Panc1 (cell line): ENCODE results near the gene NOL4L. TPM values are rescaled to one million over a fixed set of nuclear protein-coding genes. Genes with fewer than 3 reads are reported as not detected.

ENCODE experiments used
- ATAC-seq: fragments of 200-7000 bp; cut with Tn5 transposase; 2 replicates; pipeline ENCODE4 v1.9.1; 2020; ENCODE audit warnings: mild to moderate bottlenecking, moderate library complexity
- BruUV-seq: library from RNA; stranded (reverse); fragments of 400-500 nt; replicated peaks from 2 replicates; lab custom pipeline; 2021; lab: Mats Ljungman, UMichigan
- CTCF ChIA-PET: fragments of 300-600 bp; sonication (Branson Sonifier 250); formaldehyde crosslinking; loops from one replicate; lab custom pipeline; 2022; ENCODE audit warnings: antibody characterized with exemption; lab: Charles Lee
- POLR2A ChIA-PET: fragments of 300-600 bp; sonication (Branson Sonifier 250); formaldehyde crosslinking; loops from one replicate; lab custom pipeline; 2022; ENCODE audit warnings: antibody characterized with exemption; lab: Charles Lee
- DNase-seq: peaks from one replicate; pipeline ENCODE4 v3.0.0-alpha.2; 2010; ENCODE audit warnings: low read depth, low spot score
- H3K27ac ChIP-seq: 2 replicates; pipeline ENCODE4 v1.5.1; 2011; ENCODE audit warnings: mild to moderate bottlenecking, low read length, inconsistent platforms
- H3K27me3 ChIP-seq: fragments of 200-500 bp; sonication (Bioruptor generic); 2 replicates; pipeline ENCODE4 v1.6.0; 2014; ENCODE audit warnings: low read length, inconsistent platforms; ENCODE audit not compliant: control insufficient read depth, insufficient read depth
- H3K36me3 ChIP-seq: fragments of 200-500 bp; sonication (Bioruptor generic); 2 replicates; pipeline ENCODE4 v1.5.1; 2014; ENCODE audit warnings: inconsistent platforms, mild to moderate bottlenecking, low read length, moderate library complexity; ENCODE audit not compliant: control insufficient read depth, insufficient read depth
- H3K4me1 ChIP-seq: 2 replicates; pipeline ENCODE4 v1.5.1; 2011; ENCODE audit warnings: inconsistent platforms, mild to moderate bottlenecking, low read length, moderate library complexity; ENCODE audit not compliant: control insufficient read depth, insufficient read depth
- H3K4me3 ChIP-seq, 2 experiments: 2 replicates each; pipeline ENCODE4 v1.5.1; 2011 to 2012; ENCODE audit warnings: low read depth in 2 of 2, low read length in 2 of 2, mild to moderate bottlenecking in 2 of 2, inconsistent platforms in 1 of 2, moderate library complexity in 1 of 2
- H3K9me3 ChIP-seq: fragments of 200-500 bp; sonication (Bioruptor generic); 2 replicates; pipeline ENCODE4 v1.5.1; 2014; ENCODE audit warnings: low read depth, mild to moderate bottlenecking, inconsistent platforms, low read length, moderate library complexity; ENCODE audit not compliant: control insufficient read depth, insufficient read depth
- POLR2AphosphoS5 ChIP-seq: IDR thresholded peaks from 2 replicates; pipeline ENCODE4 v1.6.1; 2012; ENCODE audit warnings: mild to moderate bottlenecking, low read depth, low read length, moderate library complexity
- SIN3A ChIP-seq: IDR thresholded peaks from 2 replicates; pipeline ENCODE4 v1.6.1; 2012; ENCODE audit warnings: low read depth, mild to moderate bottlenecking, low read length, moderate library complexity, borderline replicate concordance; ENCODE audit not compliant: insufficient read depth
- TCF7L2 ChIP-seq: IDR thresholded peaks from 2 replicates; pipeline ENCODE4 v1.6.1; 2011; ENCODE audit warnings: mild to moderate bottlenecking, low read depth, low read length, inconsistent platforms
- in situ Hi-C: cut with HindIII; loops from 2 replicates; pipeline ENCODE4 v1.10.0; 2016; ENCODE audit warnings: low sequenced_read_pairs, low pct_unique_long_range_greater_than_20kb
- intact Hi-C: fragments of 100-400 bp; cut with micrococcal nuclease; formaldehyde crosslinking; loops from one replicate; pipeline ENCODE4 v1.10.0; 2022; ENCODE audit not compliant: unreplicated experiment
- total RNA-seq: library from RNA; stranded (reverse); gene quantifications from one replicate; pipeline ENCODE4 v1.2.1, GENCODE V29; 2021; ENCODE audit not compliant: unreplicated experiment
- TF ChIP-seq, protein P1 (sequence below), 2 experiments: IDR thresholded peaks; 2 replicates each; pipeline ENCODE4 v1.6.1; 2011 to 2012; ENCODE audit warnings: low read depth in 2 of 2, control low read depth in 1 of 2, low read length in 1 of 2, mild to moderate bottlenecking in 1 of 2, moderate library complexity in 1 of 2; ENCODE audit not compliant: insufficient read depth in 1 of 2
- TF ChIP-seq, protein P2 (sequence below): fragments of 450-650 bp; IDR thresholded peaks from 2 replicates; pipeline ENCODE4 v1.5.1; 2017; ENCODE audit warnings: mild to moderate bottlenecking

The NOL4L gene
- total RNA-seq, 1 experiment from 2014 or later: 21.6 TPM

DNA sequence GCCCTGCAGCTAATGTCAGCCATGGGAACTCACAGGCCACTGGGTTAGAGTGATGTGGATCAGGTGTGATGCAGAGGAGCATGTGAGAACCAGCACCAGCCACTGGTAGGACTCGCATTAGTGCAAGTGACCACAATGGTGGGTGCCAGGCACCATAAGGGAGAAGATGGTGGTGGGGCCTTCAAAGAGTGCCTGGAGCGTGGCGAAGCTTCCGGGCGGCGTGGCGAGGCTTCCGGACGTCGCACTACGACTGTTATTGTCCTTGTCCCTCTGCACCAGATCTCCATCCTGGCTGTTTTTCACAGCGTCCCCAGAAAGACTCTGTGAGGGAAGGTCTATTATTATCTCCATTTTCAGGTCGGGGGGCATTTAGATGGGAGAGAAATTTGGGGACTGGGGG lies 44.7 kb upstream of the NOL4L start:
- in situ Hi-C loops: no loop called here
- Histone ChIP-seq H3K4me1 (peaks cover 8% of the 10 kb centered on the region), H3K36me3 (no peaks in the 10 kb centered on the region), H3K27ac (no peak overlapping the region), H3K9me3 (no peaks in the 10 kb centered on the region), H3K27me3 (no peaks in the 10 kb centered on the region), H3K4me3 (no peak overlapping the region)
- BruUV-seq: no TSS peak
- ChIA-PET POLR2A (no interaction called here), CTCF (no interaction called here)
- TF ChIP-seq SIN3A (no peak), POLR2AphosphoS5 (no peak), TCF7L2 (no peak)
- TF ChIP-seq, protein P1, sequence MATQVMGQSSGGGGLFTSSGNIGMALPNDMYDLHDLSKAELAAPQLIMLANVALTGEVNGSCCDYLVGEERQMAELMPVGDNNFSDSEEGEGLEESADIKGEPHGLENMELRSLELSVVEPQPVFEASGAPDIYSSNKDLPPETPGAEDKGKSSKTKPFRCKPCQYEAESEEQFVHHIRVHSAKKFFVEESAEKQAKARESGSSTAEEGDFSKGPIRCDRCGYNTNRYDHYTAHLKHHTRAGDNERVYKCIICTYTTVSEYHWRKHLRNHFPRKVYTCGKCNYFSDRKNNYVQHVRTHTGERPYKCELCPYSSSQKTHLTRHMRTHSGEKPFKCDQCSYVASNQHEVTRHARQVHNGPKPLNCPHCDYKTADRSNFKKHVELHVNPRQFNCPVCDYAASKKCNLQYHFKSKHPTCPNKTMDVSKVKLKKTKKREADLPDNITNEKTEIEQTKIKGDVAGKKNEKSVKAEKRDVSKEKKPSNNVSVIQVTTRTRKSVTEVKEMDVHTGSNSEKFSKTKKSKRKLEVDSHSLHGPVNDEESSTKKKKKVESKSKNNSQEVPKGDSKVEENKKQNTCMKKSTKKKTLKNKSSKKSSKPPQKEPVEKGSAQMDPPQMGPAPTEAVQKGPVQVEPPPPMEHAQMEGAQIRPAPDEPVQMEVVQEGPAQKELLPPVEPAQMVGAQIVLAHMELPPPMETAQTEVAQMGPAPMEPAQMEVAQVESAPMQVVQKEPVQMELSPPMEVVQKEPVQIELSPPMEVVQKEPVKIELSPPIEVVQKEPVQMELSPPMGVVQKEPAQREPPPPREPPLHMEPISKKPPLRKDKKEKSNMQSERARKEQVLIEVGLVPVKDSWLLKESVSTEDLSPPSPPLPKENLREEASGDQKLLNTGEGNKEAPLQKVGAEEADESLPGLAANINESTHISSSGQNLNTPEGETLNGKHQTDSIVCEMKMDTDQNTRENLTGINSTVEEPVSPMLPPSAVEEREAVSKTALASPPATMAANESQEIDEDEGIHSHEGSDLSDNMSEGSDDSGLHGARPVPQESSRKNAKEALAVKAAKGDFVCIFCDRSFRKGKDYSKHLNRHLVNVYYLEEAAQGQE (IDR thresholded peaks at IDR 0.05; ENCODE audit: insufficient read depth in 1 of 2, low read depth in 2 of 2, low read length in 1 of 2): no peak
- TF ChIP-seq, protein P2, sequence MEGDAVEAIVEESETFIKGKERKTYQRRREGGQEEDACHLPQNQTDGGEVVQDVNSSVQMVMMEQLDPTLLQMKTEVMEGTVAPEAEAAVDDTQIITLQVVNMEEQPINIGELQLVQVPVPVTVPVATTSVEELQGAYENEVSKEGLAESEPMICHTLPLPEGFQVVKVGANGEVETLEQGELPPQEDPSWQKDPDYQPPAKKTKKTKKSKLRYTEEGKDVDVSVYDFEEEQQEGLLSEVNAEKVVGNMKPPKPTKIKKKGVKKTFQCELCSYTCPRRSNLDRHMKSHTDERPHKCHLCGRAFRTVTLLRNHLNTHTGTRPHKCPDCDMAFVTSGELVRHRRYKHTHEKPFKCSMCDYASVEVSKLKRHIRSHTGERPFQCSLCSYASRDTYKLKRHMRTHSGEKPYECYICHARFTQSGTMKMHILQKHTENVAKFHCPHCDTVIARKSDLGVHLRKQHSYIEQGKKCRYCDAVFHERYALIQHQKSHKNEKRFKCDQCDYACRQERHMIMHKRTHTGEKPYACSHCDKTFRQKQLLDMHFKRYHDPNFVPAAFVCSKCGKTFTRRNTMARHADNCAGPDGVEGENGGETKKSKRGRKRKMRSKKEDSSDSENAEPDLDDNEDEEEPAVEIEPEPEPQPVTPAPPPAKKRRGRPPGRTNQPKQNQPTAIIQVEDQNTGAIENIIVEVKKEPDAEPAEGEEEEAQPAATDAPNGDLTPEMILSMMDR: no peak
- intact Hi-C loops: no loop called here
- ATAC-seq (no peak), DNase-seq (no peak)

DNA sequence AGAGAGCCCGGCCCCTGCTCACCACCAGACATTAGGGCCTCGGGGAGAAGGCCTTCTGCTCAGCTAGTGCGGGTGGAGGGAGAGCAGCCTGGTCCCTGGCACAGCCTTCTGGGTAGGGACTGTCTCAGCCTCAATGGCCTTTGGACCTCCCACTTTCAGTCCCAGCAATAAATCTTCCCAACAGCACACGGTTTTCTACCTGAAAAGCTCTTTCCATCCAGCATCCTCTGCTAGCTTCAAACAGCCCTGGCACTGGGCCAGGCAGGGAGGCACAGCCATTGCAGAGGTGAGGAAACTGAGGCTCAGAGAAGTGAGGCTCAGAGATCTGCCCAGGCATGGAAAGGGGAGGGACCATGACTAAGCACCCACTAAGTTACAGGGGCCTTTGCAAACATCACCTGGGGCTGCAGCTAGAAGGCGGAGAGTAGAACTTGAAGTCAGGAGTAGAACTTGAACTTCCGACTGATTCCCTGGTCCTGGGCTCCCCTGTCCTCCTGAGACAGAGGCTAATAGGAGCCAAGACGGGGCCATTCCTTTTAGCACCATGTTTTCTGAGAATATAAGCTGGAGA lies 43.9 kb upstream of the NOL4L start:
- ChIA-PET CTCF (no interaction called here), POLR2A (no interaction called here)
- no peak overlapping the region for H3K27ac ChIP-seq
- intact Hi-C loops (no loop called here), in situ Hi-C loops (no loop called here)
- BruUV-seq: no TSS peak
- H3K4me3 ChIP-seq: no peak overlapping the region
- H3K36me3 ChIP-seq: no peaks in the 10 kb centered on the region
- no peaks in the 10 kb centered on the region for H3K9me3 ChIP-seq
- H3K27me3 ChIP-seq: no peaks in the 10 kb centered on the region
- TF ChIP-seq, protein P2: no peak
- H3K4me1 ChIP-seq: peaks cover 8% of the 10 kb centered on the region
- no peak for DNase-seq
- no peak for ATAC-seq
